GM18505 (cell line): ENCODE measurements around the gene ZFYVE28.

Experiments used
- ATAC-seq: cut with Tn5 transposase; IDR thresholded peaks from one replicate; pipeline ENCODE4 v1.9.1; 2021; ENCODE audit not compliant: unreplicated experiment
- POLR2A ChIP-seq: IDR thresholded peaks from 4 replicates; pipeline ENCODE4 v1.6.1; 2011; ENCODE audit warnings: borderline replicate concordance; ENCODE audit not compliant: insufficient read depth, insufficient read length; ENCODE audit errors: extremely low read depth

ZFYVE28 gene

GRCh38 chr4:2321279-2322196 is 96.9 kb downstream of the ZFYVE28 start:
- TF ChIP-seq POLR2A = no peak
- no peak for ATAC-seq

DNA sequence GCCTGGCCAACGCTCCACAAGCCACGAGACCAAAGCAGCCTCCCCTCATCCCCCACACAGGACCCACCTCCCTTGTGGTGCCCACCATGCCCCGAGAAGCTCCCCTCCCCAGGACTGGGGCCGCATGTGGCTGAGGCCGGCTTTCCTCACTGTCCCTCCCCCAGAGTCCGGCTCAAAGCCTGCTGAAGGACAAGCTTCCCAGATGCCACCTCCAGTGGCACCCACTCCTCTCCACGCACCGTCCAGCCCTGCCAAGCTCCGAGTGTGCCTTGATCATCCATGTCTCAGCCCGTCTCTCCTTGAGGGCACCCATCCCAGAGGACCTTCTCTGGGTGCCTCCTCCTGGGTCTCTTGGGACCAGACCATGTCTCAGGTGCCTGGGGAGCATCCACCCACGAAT is 97.7 kb downstream of the ZFYVE28 start:
- TF ChIP-seq POLR2A = no peak
- no peak for ATAC-seq

DNA sequence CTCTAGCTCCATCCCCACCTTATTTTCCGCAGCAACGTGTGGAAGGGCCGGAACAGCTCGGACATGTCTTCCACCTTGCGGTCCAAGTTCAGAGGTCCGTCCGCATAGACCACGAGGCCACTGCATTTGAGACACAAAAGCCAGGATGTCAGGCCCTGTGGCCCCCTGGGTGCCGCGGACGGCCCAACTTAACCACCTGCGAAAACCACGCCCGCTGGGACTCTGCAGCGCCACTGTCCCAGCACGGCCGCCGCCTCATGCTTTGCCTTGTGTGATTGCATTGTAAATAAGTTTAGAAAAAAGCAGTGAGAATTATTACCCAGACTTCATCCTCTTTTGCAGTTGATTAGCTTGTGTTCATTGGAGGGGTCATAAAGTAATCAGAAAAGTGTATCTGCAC is 98.3 kb downstream of the ZFYVE28 start:
- TF ChIP-seq POLR2A = no peak
- no peak for ATAC-seq

DNA sequence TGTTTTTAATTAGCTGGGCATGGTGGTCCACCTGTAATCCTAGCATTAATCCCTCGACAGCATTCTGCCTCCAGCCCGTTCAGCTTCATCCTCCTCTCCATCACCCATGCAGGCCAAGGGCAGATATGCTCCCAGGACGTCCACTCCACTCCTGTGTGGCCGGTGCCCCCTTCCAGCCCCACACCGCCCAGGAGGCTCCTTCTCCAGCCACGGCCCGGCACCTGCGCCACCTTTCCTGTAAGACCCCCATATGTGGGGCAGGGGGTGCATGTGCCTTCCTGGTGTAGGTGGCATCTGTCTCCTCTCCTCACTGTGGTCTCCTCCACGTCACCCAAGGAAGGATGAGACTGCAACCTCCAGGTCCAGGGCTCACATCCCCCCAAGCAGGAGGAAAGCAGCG is 99.6 kb downstream of the ZFYVE28 start:
- no peak for ATAC-seq
- no peak for TF ChIP-seq POLR2A

DNA sequence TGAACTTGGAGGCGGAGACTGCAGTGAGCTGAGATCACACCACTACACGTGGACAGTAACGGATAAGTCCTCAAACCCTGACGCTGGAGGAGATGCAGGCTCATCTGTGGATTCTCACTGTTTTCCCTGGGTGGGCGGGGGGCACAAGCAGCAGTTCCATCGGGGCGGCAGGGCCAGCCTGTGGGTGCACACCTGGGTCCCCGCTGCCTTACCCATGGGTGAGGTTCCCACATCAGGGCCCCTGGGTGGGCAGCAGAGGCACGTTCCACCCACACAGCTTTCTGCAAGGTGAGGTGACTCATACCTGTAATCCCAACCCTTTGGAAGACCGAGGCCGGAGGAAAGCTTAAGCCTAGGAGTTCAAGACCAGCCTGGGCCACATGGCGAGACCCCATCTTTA is 100.0 kb downstream of the ZFYVE28 start:
- no peak for ATAC-seq
- no peak for TF ChIP-seq POLR2A

DNA sequence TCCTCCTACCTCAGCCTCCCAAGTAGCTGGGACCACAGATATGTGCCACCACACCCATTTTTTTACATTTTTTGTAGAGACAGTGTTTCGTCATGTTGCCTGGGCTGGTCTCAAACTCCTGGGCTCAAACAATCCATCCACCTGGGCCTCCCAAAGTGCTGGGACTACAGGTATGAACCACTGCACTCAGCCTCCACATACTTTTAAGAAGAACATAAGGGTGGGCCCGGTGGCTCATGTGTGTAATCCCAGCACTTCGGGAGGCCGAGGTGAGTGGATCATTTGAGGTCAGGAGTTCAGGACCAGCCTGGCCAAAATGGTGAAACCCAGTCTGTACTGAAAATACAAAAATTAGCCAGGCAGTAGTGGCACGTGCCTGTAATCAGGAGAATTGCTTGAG is 105.1 kb downstream of the ZFYVE28 start:
- TF ChIP-seq POLR2A = no peak
- no peak for ATAC-seq

GRCh38 chr4:2306773-2307410 is 111.6 kb downstream of the ZFYVE28 start:
- ATAC-seq = no peak
- TF ChIP-seq POLR2A = no peak

GRCh38 chr4:2305766-2306501 is 112.5 kb downstream of the ZFYVE28 start:
- no peak for TF ChIP-seq POLR2A
- ATAC-seq = no peak

GRCh38 chr4:2304877-2305561 is 113.4 kb downstream of the ZFYVE28 start:
- TF ChIP-seq POLR2A = no peak
- no peak for ATAC-seq

DNA sequence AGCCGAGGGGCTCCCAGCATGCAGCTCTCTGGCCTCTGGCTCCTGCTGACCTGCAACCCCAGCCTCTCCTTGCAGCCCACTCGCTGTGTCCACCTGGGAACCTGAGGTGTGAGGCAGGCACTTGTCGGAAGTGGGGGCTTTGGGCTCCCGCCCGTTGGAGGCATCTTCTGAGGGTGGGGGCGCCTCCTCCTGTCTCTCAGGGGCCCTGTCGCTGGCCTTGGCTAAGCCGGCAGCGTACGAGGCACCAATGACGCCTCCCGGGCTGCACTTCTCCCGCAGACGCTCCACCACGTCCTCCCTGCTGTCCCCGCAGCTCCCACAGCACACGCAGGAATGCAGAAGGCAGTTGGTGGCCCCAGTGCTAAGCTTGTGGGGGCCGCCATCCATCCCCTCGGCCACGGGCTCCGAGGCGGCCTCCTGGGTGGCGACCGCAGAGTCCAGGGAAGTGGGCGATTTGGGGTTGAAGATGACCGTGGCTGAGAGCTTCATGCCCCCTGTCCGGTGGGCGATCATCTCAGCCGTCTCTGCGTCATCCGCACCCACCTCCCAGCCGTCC is 114.0 kb downstream of the ZFYVE28 start:
- TF ChIP-seq POLR2A = no peak
- ATAC-seq = no peak

- TF ChIP-seq POLR2A = no peak
- ATAC-seq = no peak
These were observed 114.6 kb downstream of the ZFYVE28 start for GRCh38 chr4:2303686-2304320.

DNA sequence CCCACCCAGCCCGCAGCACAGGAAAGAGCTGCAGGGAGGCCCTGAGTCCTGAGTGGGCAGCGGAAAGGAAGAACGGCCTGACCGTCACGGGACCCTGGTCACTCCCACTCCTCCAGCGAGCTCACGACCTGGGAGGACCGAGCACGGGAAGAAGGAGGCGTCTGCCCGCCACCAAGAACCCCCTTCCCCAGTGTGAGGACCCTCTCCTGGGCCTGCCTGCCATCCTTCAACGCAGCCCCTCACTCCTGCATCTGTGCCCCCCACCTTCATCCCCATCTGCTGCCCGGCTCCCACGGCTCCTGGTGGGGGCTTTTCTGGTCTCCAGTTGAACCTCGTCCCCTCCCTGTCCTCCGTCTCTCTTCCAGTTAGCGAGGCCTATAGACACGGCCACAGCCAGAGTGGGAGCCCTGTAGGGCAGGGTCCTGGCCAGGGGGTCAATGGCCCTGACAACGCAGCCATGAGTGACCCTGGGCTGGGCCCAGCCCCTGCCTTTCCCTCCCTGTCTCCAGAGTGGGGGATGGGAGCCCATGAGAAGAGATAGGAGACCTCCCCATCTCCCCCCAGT is 115.2 kb downstream of the ZFYVE28 start:
- ATAC-seq = no peak
- no peak for TF ChIP-seq POLR2A
